Ecto neural progenitor cell (in vitro differentiated cells): ENCODE measurements around the gene HDGF.

ENCODE experiments used
- DNase-seq: peaks from one replicate; pipeline ENCODE4 v3.0.0-alpha.2; 2018; ENCODE audit warnings: low spot score

Gene HDGF

DNA sequence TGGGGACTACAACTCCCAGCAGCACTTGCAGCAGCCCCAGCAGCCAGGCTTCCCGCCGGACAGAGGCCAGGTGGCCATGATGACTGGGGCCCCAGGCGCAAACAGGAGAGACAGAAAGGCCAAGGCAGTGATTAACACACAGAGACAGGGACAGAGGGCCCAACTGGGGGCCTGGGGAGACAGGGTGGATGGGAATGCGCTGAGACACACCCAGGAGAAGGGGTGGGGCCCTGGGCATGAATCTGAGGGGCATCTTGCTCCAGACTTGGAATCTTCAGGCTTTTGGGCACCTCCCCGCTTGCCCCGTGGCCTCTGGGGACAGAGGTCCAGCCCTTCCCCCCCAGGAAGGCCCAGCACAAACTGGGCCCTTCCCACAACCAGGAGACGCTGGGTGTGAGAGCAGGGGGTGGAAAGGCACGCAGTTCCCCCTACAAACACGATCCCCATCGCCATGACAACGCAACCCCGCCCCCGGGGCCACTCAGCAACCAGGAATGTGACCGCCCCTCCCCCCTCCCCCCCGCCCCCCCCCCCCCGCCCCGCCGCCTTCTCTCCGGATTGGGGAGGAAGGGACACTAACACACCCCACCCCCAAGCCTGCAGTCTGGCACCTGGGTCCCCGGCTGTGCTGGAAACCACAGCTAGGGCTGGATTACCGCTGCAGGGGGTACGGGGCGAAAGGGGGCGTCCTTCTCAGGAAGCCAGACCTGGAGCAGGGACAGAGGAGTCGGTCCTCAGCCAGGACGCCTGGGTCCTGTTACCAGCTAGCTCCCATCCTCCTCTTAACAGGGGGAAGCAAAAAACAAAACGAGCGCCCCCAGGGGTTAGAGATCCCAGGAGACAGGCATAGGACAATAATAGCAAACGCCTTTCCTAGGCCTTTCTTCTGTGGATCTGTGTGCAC is 4.5 kb downstream of the HDGF start:
- DNase-seq, result peak; percentile 94

DNA sequence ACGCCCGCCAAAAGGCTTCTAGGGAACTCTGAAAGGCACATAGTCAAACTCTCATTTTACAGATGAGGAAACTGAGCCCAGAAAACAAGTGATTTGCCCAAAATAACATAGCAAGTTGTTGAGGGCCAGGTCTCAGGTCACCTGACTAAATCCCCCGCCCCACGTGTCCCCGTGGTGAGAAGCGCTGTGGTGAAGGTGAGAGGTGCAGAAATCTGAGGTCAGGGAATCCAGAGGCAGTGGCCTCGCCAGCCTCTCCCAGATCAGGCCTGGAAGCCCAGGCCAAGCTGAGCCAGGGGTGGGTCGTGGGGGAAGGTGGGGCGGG is 5.1 kb downstream of the HDGF start:
- DNase-seq, result no peak

DNA sequence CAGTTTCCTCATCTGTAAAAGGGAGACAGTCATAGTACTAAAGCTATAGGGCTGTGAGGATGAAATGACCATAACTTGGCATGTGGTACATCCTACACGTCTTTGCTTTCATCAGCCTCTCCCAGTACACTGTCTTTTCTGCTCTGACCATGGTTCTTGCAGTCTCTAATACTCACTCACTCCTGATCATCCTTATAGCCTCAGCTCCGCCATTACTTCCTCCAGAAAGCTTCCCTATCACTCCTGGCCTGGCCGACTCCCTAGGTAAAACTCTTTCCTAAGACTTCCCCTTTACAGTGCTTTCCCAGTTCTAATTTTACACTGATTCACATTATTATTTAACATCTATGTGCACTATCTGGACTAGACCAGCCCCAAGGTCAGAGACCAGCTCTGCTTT is 5.6 kb downstream of the HDGF start:
- no peak for DNase-seq

DNA sequence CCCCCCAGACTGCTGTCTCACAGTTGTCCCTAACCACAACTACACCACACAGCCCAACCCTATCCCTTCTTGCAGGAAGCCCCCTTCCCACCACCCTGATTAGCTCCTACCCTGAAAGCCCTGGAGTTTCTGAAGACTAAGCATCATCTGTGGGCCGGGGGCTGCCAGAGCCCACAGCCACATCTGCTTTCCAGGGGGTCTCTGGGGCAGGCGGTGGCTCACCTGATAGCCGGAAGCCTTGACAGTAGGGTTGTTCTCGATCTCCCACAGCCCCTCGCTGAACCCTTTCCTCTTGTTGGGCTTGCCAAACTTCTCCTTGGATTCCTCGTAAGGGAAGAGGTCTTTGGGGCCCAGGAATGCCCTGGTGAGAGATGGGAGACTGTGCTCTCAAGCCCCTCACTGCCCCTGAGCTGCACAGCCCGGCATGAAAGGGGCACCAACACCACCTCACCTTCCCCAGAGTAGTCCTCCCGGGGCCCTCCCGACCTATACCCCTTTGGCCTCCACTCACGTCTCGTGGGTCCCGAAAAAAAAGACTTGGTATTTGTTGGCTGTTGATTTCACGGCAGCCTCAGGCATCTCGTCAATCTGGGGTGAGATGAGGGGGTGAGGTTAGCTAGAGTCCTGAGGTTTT is 6.6 kb downstream of the HDGF start:
- DNase-seq, result no peak

DNA sequence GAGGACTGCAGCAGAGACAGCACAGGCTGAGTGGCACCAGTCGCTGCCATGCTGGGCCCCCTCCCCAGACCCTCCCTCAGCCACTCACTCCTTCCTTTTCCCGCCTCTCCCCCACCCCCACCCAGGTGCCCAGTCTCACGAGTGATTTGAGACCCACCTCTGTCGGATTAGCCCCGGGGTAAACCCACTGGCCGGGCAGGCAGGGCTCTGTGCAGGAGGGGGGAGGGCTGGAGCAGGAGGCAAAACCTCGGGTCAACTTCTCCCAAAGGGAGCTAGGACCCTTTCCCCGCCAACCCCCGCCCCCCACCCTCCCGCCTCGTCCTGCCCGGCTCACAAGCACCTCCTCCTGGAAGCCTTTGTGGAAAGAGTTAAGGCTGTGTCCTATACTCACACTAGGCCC is 7.1 kb downstream of the HDGF start:
- no peak for DNase-seq

DNA sequence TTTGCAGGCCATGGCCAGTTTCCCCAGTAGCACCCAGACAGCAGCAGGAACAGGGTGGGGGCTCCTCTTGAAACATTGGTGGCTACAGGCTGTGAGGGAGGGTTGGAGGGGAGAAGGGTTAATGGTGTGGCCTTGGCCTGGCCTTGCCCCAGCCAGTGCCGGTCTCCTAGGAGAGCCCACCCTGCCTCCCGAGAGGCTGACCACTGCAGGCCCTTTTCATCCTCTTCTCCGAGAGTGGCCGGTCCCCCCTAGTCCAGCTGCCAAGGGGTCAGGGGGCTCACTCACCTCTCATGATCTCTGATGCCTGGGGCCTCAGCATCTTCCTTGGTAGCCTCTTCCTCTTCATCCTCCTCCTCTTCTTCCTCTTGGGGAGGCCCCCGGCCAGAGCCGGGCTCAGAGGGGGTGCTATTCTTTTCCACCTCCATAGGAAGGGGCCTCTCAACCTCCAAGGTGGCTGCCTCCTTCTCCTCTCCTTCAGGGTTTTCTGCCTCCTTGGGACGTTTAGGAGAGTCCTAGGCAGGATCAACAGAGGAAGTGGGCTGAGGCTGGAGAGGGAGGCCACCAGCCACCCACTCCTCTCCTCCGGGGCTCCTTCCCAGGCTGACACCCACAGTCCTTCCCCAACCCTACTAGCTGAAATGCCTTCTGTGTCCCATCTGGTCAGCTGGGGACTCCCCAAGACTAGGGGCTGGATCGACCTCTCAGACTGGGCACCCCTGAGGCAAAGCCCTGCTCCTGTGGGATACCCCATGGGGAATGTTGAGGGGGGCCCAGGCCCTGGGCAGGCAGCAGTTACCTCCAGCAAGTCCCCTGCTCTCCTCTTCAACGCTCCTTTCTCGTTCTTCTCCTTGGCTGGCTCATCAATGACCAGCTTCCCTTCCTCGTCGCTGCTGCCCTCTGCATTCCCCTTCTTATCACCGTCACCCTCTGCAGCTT is 7.8 kb downstream of the HDGF start:
- DNase-seq, result no peak

DNA sequence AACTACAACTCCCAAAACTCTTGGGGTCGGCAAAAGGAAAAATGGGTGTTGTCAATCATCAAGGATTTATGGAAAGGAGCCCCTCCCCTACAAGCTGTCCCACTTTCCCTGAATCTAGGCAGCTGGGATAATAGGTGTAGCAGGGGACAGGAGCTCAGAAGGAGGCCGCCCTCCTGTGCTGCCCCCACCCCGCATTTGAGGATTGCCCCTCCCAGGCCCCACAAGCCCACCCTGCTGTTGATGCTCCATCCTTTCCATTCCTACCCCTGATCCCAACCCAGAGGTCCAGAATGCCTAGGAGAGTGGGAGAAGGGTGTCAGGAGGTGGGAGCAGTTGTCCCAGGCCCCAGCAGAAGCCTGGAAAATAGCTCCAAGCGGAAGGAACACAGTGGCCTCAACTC is 8.7 kb downstream of the HDGF start:
- DNase-seq, result no peak

DNA sequence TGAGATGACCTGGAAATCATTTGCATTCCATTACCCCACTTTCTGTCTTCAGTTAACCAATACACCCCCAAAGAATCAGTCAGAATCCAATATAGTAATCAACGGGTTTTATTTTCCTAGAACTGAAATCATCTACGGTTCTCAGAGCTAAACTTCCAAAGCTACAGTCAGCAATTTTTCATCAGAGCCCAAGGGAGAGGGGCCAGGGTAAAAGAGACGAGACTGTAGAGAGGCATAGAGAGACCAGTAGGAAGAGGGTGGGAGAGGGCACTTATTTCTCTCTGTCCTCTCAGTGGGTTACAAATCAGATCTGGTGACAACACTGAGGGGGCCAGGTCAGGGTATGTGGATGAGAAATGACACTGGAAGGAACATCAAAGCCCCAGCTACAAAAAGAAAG is 9.5 kb downstream of the HDGF start:
- no peak for DNase-seq

DNA sequence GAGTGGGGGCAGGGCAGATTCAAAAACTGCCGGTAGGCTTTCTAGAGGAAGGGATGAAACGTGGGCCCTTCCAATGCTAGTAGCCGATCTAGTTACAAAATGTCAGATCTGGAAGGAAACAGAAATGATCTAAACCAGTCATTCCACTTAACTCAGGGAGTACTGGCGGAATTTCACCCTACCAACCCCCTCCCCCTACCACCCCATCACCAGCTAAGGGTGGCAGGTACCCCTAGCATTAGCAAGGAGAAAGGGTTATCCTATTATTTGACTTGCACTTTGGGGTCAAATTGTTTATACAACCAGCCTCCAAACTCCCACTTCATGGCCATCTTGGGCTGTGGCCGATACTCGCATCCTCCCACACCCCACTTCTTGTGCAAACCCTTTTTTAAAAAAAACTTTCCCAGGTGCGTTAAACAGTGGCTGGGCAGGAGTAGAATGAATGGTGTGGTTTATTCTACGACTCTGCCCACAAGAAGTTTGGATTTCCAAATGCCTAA is 9.9 kb downstream of the HDGF start:
- DNase-seq, result no peak

DNA sequence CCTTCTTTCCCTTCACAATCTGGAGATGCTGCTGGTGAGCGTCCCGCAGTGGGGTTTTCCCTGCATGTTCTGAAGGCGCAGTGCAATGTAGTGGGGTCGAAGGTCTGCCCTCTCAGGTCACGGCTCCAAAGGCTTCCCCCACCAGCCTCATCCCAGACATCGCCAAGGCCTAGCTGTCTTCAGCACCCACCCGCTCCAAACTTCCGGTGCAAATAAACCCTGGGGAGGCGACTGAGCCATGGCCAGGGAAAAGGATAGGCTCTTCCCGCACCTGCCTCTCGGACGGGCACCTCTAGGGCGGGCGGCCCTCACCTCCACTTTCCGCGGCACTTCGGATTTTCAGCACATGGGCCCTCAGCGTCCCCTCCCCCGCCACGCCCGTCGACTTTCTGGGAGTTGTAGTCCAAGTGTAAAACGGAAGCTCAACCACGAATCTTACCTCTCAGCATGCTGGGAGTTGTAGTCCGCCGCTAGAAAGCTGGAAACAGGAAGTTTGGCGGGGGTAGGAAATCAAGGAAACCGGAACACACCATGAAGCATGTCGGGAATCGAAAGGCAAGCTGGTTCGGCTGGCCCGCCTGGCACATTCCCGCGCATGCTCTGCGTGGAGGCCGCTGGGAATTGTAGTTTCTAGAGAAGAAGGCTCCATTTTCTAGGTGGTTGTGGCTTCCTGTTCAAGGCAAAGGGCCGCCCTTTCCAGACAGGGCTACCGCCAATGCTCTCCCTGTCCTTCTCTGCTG is 10.6 kb downstream of the HDGF start, which contains the start of gene MRPL24:
TSS of gene MRPL24 (minus strand) at position 348 of the 740 bp plus-strand sequence. CDS start 2,384 bp downstream, outside the sequence.
- peak; percentile 96 for DNase-seq

DNA sequence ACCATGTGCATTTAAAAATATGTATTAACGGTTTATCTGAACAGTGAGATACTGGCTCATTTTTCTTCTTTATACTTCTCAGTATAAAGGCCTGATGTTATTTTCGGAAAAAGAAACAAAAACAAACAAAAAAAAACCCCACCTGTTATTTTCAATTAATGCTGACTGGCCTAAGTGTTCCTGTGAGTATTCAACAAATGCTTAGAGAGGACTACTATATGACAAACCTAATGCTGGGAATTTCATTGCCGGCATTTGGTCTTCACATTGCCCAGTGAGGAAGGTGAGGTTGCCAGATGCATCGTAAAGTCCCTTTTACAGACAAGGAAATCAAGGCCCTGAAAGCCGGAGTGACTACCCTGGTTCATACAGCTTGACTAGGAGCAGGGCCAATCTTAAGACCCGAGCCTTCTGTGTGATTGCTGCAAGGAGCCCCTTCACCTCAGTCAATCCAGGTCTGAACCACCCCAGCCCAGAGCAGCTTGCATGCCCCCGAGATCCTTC is 11.2 kb downstream of the HDGF start:
- DNase-seq, result no peak

DNA sequence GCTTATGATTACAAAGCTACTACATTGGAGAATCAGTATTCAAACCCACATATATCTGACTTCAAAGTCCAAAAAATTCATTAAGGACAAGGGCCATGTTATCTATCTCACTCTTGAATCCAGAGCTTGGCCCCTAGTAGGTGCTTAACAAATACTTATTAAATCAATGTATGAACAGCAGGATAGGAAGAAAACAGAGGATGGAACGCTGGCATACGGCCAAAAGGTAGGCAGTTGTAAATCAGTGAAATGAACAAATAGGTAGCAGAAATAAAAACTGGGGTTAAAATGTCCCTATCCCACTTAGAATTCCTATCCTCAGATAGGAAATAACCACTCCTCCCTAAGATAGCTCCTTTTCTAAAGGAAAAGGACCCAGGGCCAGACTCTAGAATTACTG is 12.6 kb downstream of the HDGF start:
- no peak for DNase-seq

DNA sequence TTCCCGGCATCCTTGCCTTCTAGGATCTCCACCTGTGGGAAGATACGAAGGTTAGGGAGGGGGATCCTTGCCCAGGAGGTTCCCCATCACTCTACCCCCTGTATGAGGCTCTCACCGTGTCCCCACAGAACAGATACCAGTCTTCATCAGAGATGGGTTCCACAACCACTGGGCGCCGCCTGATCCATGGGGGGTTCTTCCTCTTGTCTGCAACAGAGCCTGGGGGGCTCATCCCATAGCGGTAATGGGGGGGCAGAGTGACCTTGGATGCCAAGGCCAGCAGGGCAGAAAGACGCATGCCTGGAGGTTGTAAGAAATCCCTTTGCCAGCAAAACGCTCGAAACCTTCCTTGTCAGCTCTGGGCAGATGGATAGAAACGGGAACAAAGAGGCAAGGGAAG is 13.1 kb downstream of the HDGF start:
- no peak for DNase-seq

DNA sequence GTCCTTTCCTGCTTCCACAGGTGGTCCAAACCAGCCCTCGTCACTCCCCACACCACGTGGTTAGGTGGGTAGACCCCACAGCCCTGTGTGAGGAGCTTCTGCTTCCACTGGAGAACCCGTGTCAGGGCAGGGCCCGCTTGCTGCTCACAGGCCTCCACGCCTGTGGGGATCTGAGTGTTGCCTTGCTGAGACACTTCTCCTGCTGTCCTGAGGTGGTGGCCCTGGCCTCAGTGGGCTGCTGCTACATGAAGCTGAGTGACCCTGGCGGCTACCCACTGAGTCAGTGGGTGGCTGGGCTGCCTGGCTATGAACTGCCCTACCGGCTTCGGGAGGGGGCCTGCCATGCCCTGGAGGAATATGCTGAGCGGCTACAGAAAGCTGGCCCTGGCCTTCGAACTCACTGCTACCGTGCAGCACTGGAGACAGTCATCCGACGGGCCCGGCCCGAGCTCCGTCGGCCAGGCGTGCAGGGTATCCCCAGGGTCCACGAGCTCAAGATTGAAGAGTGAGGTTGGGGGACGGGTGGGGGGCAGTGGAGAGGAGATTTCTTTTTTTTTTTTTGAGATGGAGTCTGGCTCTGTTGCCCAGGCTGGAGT is 17.4 kb downstream of the HDGF start:
- no peak for DNase-seq

DNA sequence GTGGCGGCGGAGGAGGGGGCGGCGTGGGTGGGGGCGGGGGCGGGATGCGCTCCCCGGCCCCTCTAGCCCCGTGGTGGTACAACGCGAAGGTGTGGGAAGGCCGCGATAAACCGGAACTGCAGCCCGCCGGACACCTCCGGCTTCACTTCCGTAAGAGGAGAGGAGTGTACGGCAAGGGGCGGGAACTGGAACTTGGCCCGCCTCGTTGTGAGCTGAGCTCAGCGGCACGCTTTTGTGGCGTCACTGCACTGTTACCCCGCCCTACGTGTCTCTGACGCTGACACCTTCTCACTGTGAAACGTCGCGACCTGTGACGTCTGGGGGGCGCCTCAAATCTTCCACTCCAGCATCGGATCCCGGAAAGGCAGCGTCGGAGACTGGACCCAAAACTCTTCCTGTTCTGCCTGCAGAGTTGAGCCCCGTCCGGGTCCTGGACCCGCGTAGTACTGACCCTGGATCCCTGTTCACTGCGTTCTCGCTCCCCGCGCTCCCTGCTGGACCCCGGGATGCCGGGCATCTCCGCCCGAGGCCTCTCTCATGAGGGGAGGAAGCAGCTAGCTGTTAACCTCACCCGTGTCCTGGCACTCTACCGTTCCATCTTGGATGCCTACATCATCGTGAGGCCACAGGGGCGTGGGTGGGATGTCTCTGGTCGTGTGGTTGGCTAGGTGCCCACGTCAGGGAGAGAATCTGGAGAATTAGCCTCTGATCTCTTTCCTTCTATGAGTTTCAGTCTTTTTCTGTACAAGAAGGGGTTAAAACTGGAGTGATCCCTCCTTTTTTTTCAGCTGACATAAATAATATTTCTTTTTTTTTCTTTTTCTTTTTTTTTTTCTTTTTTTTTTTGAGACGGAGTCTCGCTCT is 22.6 kb downstream of the HDGF start, which contains the start of gene ISG20L2:
TSS of gene ISG20L2 (minus strand) at position 168 of the 864 bp plus-strand sequence. CDS start 1,114 bp downstream, outside the sequence.
- DNase-seq, result peak; percentile 95

DNA sequence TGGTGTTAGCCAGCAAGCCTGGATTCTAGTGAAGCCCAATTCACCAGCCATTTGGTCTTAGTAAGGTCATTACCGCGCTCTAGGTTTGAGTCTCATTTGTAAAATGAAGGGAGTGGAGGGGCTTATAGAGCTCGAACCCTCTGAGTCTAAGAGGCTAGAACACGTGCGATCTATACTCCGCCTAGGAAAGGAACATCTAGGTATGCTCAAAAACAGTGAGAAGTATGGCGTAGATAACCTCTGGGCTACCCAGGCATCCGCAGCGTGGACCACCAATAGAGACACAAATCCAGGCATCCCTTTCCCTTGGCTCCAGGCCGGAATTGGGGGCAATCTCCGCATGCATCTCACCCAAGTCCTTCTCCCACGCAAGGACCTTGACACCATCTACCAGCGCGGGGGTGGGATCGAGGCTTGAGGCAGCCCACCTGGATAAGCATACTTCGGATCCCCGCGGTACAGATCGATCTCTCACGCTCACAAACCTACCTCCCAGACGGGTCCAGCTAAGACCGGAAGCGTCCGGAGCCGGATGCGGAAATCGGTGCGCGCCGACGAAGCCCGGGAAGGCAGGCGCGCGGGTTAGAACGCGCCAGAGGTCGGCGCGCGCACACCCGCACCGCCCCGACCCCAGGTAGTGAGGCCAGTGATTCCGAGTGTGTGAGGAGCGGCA is 23.4 kb downstream of the HDGF start, which contains the start of gene METTL25B:
TSS of gene METTL25B (plus strand) at position 544 of the 673 bp plus-strand sequence. CDS start 636 bp downstream, outside the sequence.
- peak; percentile 92 for DNase-seq

DNA sequence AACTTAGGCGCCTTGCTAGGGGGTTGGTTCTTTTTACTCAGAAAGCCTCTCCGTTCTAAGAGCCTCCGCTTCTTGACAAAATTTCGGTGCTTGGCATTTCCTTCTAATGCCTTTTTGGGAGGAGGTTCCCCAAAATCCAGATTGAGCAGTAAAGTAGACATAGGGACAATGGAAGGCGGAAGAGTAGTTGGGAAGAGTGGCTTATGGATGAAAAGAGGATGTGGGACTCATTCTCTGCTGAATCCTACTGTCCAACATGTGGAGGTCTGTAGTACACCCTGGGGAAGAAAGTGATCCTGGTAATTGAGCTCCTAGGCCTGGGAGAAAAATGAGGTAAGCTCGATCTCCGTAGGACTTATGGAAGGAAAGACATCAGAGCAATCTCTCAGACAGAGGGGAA is 24.0 kb downstream of the HDGF start:
- no peak for DNase-seq

DNA sequence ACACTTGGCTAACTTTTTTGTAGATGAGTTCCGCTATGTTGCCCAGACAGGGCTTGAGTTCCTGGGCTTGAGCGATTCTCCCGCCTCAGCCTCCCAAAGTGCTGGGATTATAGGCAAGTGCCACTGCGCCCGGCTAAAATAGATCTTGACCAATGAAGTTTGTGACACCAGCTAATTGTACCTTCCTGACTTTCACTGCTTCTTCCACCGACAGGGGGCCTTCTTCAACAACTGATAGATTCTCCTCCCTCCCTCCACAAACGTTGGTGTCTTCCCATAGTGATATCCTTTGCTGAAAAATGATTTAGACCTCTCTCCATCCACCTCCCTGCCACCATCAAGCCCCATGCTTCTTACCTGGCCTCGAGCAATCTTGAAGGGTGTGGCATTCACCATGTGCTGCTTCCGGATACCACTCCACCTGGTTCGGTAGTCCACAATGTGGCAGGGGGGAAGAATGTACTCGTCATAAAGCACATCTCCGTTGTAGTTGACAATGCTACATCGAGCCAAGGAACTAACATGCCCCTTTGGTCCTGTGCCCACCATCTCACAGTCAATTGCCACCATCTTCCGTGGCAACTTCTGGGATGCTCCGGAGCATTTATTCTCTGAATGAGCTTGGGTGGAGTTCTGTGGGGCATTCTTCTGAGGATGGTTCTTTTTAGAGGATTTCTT is 24.8 kb downstream of the HDGF start:
- peak; percentile 70 for DNase-seq
